SK-N-SH treated with all-trans-retinoic acid at 6 μM for 48 hours (cell line): Measurements from ENCODE around the gene LINC00237.
A peak's percentile ranks its signal among the peaks of the same experiment; 100 is the strongest.

ENCODE experiments used
- ATAC-seq: fragments of 200-7000 bp; cut with Tn5 transposase; 3 replicates; pipeline ENCODE4 v1.9.1; 2020; ENCODE audit warnings: mild to moderate bottlenecking, moderate library complexity
- ARNTL ChIP-seq: fragments of 450-650 bp; formaldehyde crosslinking; IDR thresholded peaks from 2 replicates; pipeline ENCODE4 v1.5.0; 2020; ENCODE audit warnings: low read depth, mild to moderate bottlenecking, moderate library complexity, borderline replicate concordance
- BACH2 ChIP-seq: fragments of 250-450 bp; sonication (Bioruptor Pico); IDR thresholded peaks from 2 replicates; pipeline ENCODE4 v1.9.0; 2021; ENCODE audit warnings: mild to moderate bottlenecking, borderline replicate concordance
- CREB5 ChIP-seq: fragments of 250-450 bp; sonication (Bioruptor Pico); IDR thresholded peaks from 2 replicates; pipeline ENCODE4 v1.5.1; 2020; ENCODE audit warnings: low read depth, mild to moderate bottlenecking, moderate library complexity
- CSDC2 ChIP-seq: fragments of 250-450 bp; sonication (Bioruptor Pico); IDR thresholded peaks from 2 replicates; pipeline ENCODE4 v1.5.0; 2020; ENCODE audit warnings: mild to moderate bottlenecking, moderate library complexity
- GLIS3 ChIP-seq: fragments of 250-450 bp; sonication (Bioruptor Pico); IDR thresholded peaks from 2 replicates; pipeline ENCODE4 v1.5.0; 2020; ENCODE audit warnings: mild to moderate bottlenecking, moderate library complexity
- ISL1 ChIP-seq: fragments of 250-450 bp; sonication (Bioruptor Pico); IDR thresholded peaks from 2 replicates; pipeline ENCODE4 v2.1.2; 2022; ENCODE audit warnings: mild to moderate bottlenecking, moderate library complexity
- POU6F1 ChIP-seq: fragments of 250-450 bp; sonication (Bioruptor Pico); IDR thresholded peaks from 2 replicates; pipeline ENCODE4 v1.8.0; 2021; ENCODE audit warnings: low read depth, mild to moderate bottlenecking, moderate library complexity, borderline replicate concordance
- PPARA ChIP-seq: fragments of 250-450 bp; sonication (Bioruptor Pico); IDR thresholded peaks from 2 replicates; pipeline ENCODE4 v1.5.0; 2020; ENCODE audit warnings: mild to moderate bottlenecking, borderline replicate concordance
- RARB ChIP-seq: fragments of 250-450 bp; sonication (Bioruptor Pico); IDR thresholded peaks from 2 replicates; pipeline ENCODE4 v1.8.0; 2021; ENCODE audit warnings: mild to moderate bottlenecking, moderate library complexity
- SNAI2 ChIP-seq: fragments of 250-450 bp; sonication (Bioruptor Pico); IDR thresholded peaks from 2 replicates; pipeline ENCODE4 v1.5.0; 2020; ENCODE audit warnings: mild to moderate bottlenecking, moderate library complexity
- TOX ChIP-seq: fragments of 250-450 bp; sonication (Bioruptor Pico); IDR thresholded peaks from 2 replicates; pipeline ENCODE4 v1.8.0; 2021; ENCODE audit warnings: mild to moderate bottlenecking, moderate library complexity, borderline replicate concordance
- TSHZ2 ChIP-seq: fragments of 250-450 bp; sonication (Bioruptor Pico); IDR thresholded peaks from 2 replicates; pipeline ENCODE4 v1.5.0; 2020; ENCODE audit warnings: mild to moderate bottlenecking, moderate library complexity
- ZFP3 ChIP-seq: fragments of 250-450 bp; sonication (Bioruptor Pico); IDR thresholded peaks from 2 replicates; pipeline ENCODE4 v1.5.0; 2020; ENCODE audit warnings: mild to moderate bottlenecking, moderate library complexity
- ZFP30 ChIP-seq: fragments of 450-650 bp; formaldehyde crosslinking; IDR thresholded peaks from 2 replicates; pipeline ENCODE4 v1.5.0; 2022; ENCODE audit warnings: mild to moderate bottlenecking, moderate library complexity
- ZNF565 ChIP-seq: fragments of 450-650 bp; formaldehyde crosslinking; conservative IDR thresholded peaks from 2 replicates; pipeline ENCODE4 v1.5.0; 2020; ENCODE audit warnings: low read depth, mild to moderate bottlenecking, moderate library complexity
- ZNF70 ChIP-seq: fragments of 450-650 bp; formaldehyde crosslinking; IDR thresholded peaks from 2 replicates; pipeline ENCODE4 v1.5.0; 2020; ENCODE audit warnings: mild to moderate bottlenecking, moderate library complexity
- ZNF8 ChIP-seq: fragments of 450-650 bp; formaldehyde crosslinking; IDR thresholded peaks from 2 replicates; pipeline ENCODE4 v1.5.0; 2020; ENCODE audit warnings: mild to moderate bottlenecking, moderate library complexity

Gene LINC00237

GRCh38 chr20:21146215-21146614 lies 40.1 kb upstream of the LINC00237 start (continued):
- no peak for TF ChIP-seq POU6F1 (CRISPR knock-in tag)
- no peak for TF ChIP-seq CREB5 (CRISPR knock-in tag)
- TF ChIP-seq ZNF70 (CRISPR knock-in tag), result no peak
- TF ChIP-seq ZNF565 (CRISPR knock-in tag), result no peak
- TF ChIP-seq ARNTL (CRISPR knock-in tag), result no peak
- TF ChIP-seq, all 23 proteins: peak for 0

GRCh38 chr20:21145424-21145823 lies 39.3 kb upstream of the LINC00237 start:
- TF ChIP-seq ZNF565 (CRISPR knock-in tag) (no peak), ZFP3 (CRISPR knock-in tag) (no peak), ZFP30 (CRISPR knock-in tag) (no peak), BACH2 (CRISPR knock-in tag) (no peak), CSDC2 (no peak)
- ATAC-seq, result no peak

- TF ChIP-seq ZNF8 (no peak), ZNF70 (CRISPR knock-in tag) (peak; percentile 80)
- peak; percentile 33; the same call in 1 of the 3 replicates for ATAC-seq
Measured at GRCh38 chr20:21143194-21143890, 37.2 kb upstream of the LINC00237 start.

GRCh38 chr20:21141825-21142224 lies 35.7 kb upstream of the LINC00237 start:
- ATAC-seq, result no peak
- no peak for TF ChIP-seq ISL1 (CRISPR knock-in tag)
- TF ChIP-seq GLIS3, result no peak
- TF ChIP-seq POU6F1 (CRISPR knock-in tag), result no peak
- TF ChIP-seq TSHZ2, result no peak
- TF ChIP-seq BACH2 (CRISPR knock-in tag), result no peak
- no peak for TF ChIP-seq SNAI2
- TF ChIP-seq RARB (CRISPR knock-in tag), result no peak
- TF ChIP-seq PPARA (CRISPR knock-in tag), result no peak
- TF ChIP-seq CREB5 (CRISPR knock-in tag), result no peak
- no peak for TF ChIP-seq TOX (CRISPR knock-in tag)
- no peak for TF ChIP-seq ZFP30 (CRISPR knock-in tag)
